HG03457 (cell line): ENCODE measurements around the gene ZNF860.
"Not testable (repeated sequence)": the region's sequence is repeated elsewhere in the genome, so short reads cannot be mapped to it uniquely, and the experiment has no call there.

Experiments used
- ATAC-seq: cut with Tn5 transposase; IDR thresholded peaks from one replicate; pipeline ENCODE4 v1.9.1; 2021; ENCODE audit warnings: moderate number of reproducible peaks; ENCODE audit not compliant: unreplicated experiment

ZNF860 gene

GRCh38 chr3:31996195-31996594 lies 14.6 kb downstream of the ZNF860 start:
- ATAC-seq, result no peak

- no peak for ATAC-seq
Observed at GRCh38 chr3:31997500-31997899, 15.9 kb downstream of the ZNF860 start.

- ATAC-seq, result no peak
Observed at GRCh38 chr3:31999907-32000439, 18.4 kb downstream of the ZNF860 start.

GRCh38 chr3:32000877-32001276 lies 19.3 kb downstream of the ZNF860 start:
- ATAC-seq, result no peak

- ATAC-seq, result no peak
Observed at GRCh38 chr3:32002561-32003368, 21.2 kb downstream of the ZNF860 start.

GRCh38 chr3:32003380-32003779 lies 21.8 kb downstream of the ZNF860 start:
- ATAC-seq, result no peak

GRCh38 chr3:32004113-32004765 lies 22.7 kb downstream of the ZNF860 start:
- ATAC-seq, result no peak

- ATAC-seq, result no peak
Observed at GRCh38 chr3:32009101-32009500, 27.6 kb downstream of the ZNF860 start.

GRCh38 chr3:32009957-32010356 lies 28.4 kb downstream of the ZNF860 start:
- ATAC-seq, result no peak

- ATAC-seq, result not testable (repeated sequence)
Observed at GRCh38 chr3:32010699-32011098, 29.1 kb downstream of the ZNF860 start.

- ATAC-seq, result not testable (repeated sequence)
Observed at GRCh38 chr3:32015638-32016037, 34.1 kb downstream of the ZNF860 start.

GRCh38 chr3:32017286-32017685 lies 35.7 kb downstream of the ZNF860 start:
- no peak for ATAC-seq

GRCh38 chr3:32018757-32019564 lies 37.4 kb downstream of the ZNF860 start:
- ATAC-seq, result no peak

GRCh38 chr3:32021155-32021554 lies 39.6 kb downstream of the ZNF860 start:
- no peak for ATAC-seq

- ATAC-seq, result no peak
Observed at GRCh38 chr3:32021748-32022147, 40.2 kb downstream of the ZNF860 start.

GRCh38 chr3:32022947-32023346 lies 41.4 kb downstream of the ZNF860 start:
- no peak for ATAC-seq

- no peak for ATAC-seq
Observed at GRCh38 chr3:32026593-32026992, 45.0 kb downstream of the ZNF860 start.

GRCh38 chr3:32037932-32038267 lies 56.4 kb downstream of the ZNF860 start:
- ATAC-seq, result no peak

- no peak for ATAC-seq
Observed at GRCh38 chr3:32041316-32041715, 59.8 kb downstream of the ZNF860 start.
